Measurements from ENCODE around the gene PERM1. TPM values are rescaled to one million over a fixed set of nuclear protein-coding genes. Genes with fewer than 3 reads are reported as not detected.

PERM1 gene
- total and polyA plus RNA-seq, 2 of the 8 experiments (the other 6 are each of a cell fraction or from before 2014, with no cell fraction given), result not detected

DNA sequence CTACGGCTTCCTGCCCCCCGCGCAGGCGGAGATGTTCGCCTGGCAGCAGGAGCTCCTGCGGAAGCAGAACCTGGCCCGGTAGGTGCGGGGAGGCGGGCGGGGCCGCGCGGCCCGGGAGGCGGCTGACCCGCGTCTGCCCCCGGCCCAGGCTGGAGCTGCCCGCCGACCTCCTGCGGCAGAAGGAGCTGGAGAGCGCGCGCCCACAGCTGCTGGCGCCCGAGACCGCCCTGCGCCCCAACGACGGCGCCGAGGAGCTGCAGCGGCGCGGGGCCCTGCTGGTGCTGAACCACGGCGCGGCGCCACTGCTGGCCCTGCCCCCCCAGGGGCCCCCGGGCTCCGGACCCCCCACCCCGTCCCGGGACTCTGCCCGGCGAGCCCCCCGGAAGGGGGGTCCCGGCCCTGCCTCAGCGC lies 39.5 kb downstream of the PERM1 start:
- H2AFZ ChIP-seq (ENCODE audit: low read length), result no peak overlapping the region
- H3K18ac ChIP-seq (ENCODE audit: extremely low read depth, low read length), result no peak overlapping the region
- FAIRE-seq (no peak), DNase-seq (ENCODE audit: low read depth in 1 of 2, low spot score in 2 of 2) (no peak)
- H2AK5ac ChIP-seq (ENCODE audit: low read depth, low read length), result no peak overlapping the region
- peaks cover 56 to 63% (median 61%) of the 10 kb centered on the region in 4 experiments for H3K27me3 ChIP-seq (replicated peaks in 1 of 4; ENCODE audit: control insufficient read depth in 3 of 4, extremely low read depth in 1 of 4, insufficient read depth in 3 of 4, low read length in 3 of 4)
- H3K79me1 ChIP-seq (ENCODE audit: low read depth, low read length), result no peaks in the 10 kb centered on the region
- no peak overlapping the region for H3K14ac ChIP-seq (ENCODE audit: insufficient read length)
- no peak overlapping the region for H3K27ac ChIP-seq (ENCODE audit: low read depth, low read length)
- peaks cover 15 to 38% of the 10 kb centered on the region in 2 experiments for H4K20me1 ChIP-seq (replicated peaks in 1 of 2; ENCODE audit: control insufficient read depth in 1 of 2, insufficient read depth in 2 of 2, low read length in 2 of 2)
- H2BK20ac ChIP-seq (ENCODE audit: low read length), result no peak overlapping the region
- H3K9me3 ChIP-seq (ENCODE audit: insufficient read depth in 2 of 2, low read depth in 1 of 2, low read length in 1 of 2), result no peaks in the 10 kb centered on the region
- H3K4ac ChIP-seq (replicated peaks; ENCODE audit: insufficient read length, low read depth, low read length), result no peak overlapping the region
- no peak overlapping the region for H2BK15ac ChIP-seq (ENCODE audit: low read length)
- peak overlapping the region; percentile 19 to 59 (median 20); a peak in 7 of 8 replicates for H3K4me3 ChIP-seq (ENCODE audit: extremely low read depth in 1 of 4, insufficient read depth in 2 of 4, low read depth in 3 of 4, low read length in 4 of 4)
- no peak overlapping the region for H4K5ac ChIP-seq (ENCODE audit: insufficient read length, low read depth, low read length)
- H3K79me2 ChIP-seq (ENCODE audit: control insufficient read depth in 1 of 2, insufficient read depth in 2 of 2, low read length in 2 of 2), result no peaks in the 10 kb centered on the region
- H3K36me3 ChIP-seq (ENCODE audit: control insufficient read depth in 2 of 4, insufficient read depth in 4 of 4, low read length in 3 of 4), result peaks cover 0 to 16% (median 7%) of the 10 kb centered on the region in 4 experiments; a peak in 6 of 8 replicates
- peaks cover 3 to 38% (median 23%) of the 10 kb centered on the region in 4 experiments for H3K4me1 ChIP-seq (replicated peaks in 1 of 4; ENCODE audit: control insufficient read depth in 3 of 4, insufficient read depth in 4 of 4, low read length in 3 of 4)
- no peak overlapping the region for H3K23ac ChIP-seq (ENCODE audit: insufficient read length)
- peaks cover 7% of the 10 kb centered on the region; the same call in 1 of the 2 replicates for H3K23me2 ChIP-seq (ENCODE audit: low read depth, low read length)
- ChIA-PET POLR2A (ENCODE audit: partially characterized antibody) (interaction anchor here (0.6 to 9.5 kb wide), 12 partner anchors 13 to 614 kb away, joined by 3 to 65 read pairs (median 6); partner anchors contain the start of genes NOC2L, PLEKHN1 and SAMD11), CTCF (ENCODE audit: partially characterized antibody) (interaction anchor here (0.5 to 5.3 kb wide), 11 partner anchors 9 to 375 kb away, joined by 3 to 45 read pairs (median 4); no protein-coding TSS in a partner anchor)
- H2BK12ac ChIP-seq (ENCODE audit: low read depth, low read length), result no peak overlapping the region
- no peak overlapping the region for H3K56ac ChIP-seq (replicated peaks; ENCODE audit: insufficient read length, low read depth, low read length)
- peak; percentile 57; the same call in 1 of the 2 replicates for TF ChIP-seq GABPA (IDR thresholded peaks at IDR 0.05; ENCODE audit: borderline replicate concordance, insufficient read depth, low read length)
- TF ChIP-seq BACH1 (IDR thresholded peaks at IDR 0.05; ENCODE audit: low read length), result no peak
- TF ChIP-seq, protein P1, sequence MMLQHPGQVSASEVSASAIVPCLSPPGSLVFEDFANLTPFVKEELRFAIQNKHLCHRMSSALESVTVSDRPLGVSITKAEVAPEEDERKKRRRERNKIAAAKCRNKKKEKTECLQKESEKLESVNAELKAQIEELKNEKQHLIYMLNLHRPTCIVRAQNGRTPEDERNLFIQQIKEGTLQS (IDR thresholded peaks at IDR 0.05; ENCODE audit: insufficient read depth, low read depth, low read length), result no peak
- no peak for TF ChIP-seq EGR1 (IDR thresholded peaks at IDR 0.05; ENCODE audit: borderline replicate concordance, low read depth, low read length)
- TF ChIP-seq SIX5 (IDR thresholded peaks at IDR 0.05; ENCODE audit: low read depth, low read length), result no peak
- TF ChIP-seq RNF2 (IDR thresholded peaks at IDR 0.05; ENCODE audit: borderline replicate concordance, low read depth, low read length, missing control alignments, poor library complexity, severe bottlenecking), result no peak
- H3K9ac ChIP-seq (replicated peaks in 1 of 4; ENCODE audit: extremely low read depth in 1 of 4, low read depth in 3 of 4, low read length in 3 of 4), result no peak overlapping the region
- no peak overlapping the region for H2BK120ac ChIP-seq (replicated peaks; ENCODE audit: low read depth, low read length)
- 7% methylated on average over 29 of the region's 48 CpGs; no CpG with 5 or more reads in 1 of the 2 experiments for WGBS, 2 experiments (ENCODE audit: extremely low coverage in 1 of 2, insufficient coverage in 1 of 2, insufficient read length in 1 of 2, insufficient replicate concordance in 2 of 2, low coverage in 1 of 2, low lambda C conversion rate in 2 of 2, missing lambda C conversion rate in 1 of 2)
- H3K4me2 ChIP-seq (ENCODE audit: insufficient read depth in 1 of 2, low read depth in 2 of 2, low read length in 2 of 2), result peak overlapping the region; percentile 71 to 83
- H4K91ac ChIP-seq (replicated peaks; ENCODE audit: insufficient read length, low read length), result no peak overlapping the region
- no peak overlapping the region for H2BK5ac ChIP-seq (ENCODE audit: low read depth, low read length)
- H4K8ac ChIP-seq (ENCODE audit: extremely low read depth, insufficient read depth, low read length), result peak overlapping the region; percentile 79; the same call in 1 of the 2 replicates
